GM08714 (cell line): ENCODE data around the gene TUBA1A.
"Not testable (repeated sequence)": the region's sequence is repeated elsewhere in the genome, so short reads cannot be mapped to it uniquely, and the experiment has no call there.

ENCODE experiments used
- H3K4me3 ChIP-seq: fragments of 200-500 bp; sonication (Bioruptor generic); 2 replicates; pipeline ENCODE4 v1.5.1; 2014; ENCODE audit warnings: mild to moderate bottlenecking, low read length, inconsistent platforms
- ZNF274 ChIP-seq: IDR thresholded peaks from 2 replicates; pipeline ENCODE4 v1.6.1; 2012; ENCODE audit warnings: mild to moderate bottlenecking, low read depth, low read length

The TUBA1A gene

GRCh38 chr12:49219417-49220026 lies 30.6 kb upstream of the TUBA1A start:
- TF ChIP-seq ZNF274 = no peak
- no peak overlapping the region for H3K4me3 ChIP-seq

DNA sequence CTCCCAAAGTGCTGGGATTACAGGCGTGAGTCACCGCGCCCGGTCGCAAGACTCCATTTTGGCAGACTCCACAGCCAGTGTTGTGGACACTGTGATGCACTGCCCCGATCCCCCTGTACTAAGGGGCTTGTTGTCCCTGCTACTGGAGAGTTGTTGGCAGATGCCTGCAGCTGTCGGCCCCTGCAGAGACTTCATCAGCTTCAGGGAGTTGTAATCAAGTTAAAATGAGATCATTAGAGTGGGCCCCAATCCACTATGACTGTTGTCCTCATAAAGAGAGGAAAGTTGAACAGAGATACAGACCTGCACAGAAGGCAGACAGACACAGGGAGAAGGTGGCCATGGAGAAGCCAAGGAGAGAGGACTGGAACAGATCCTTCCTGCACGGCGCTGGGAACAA lies 23.7 kb upstream of the TUBA1A start:
- TF ChIP-seq ZNF274 = no peak

GRCh38 chr12:49210703-49211102 lies 21.8 kb upstream of the TUBA1A start:
- not testable (repeated sequence) for H3K4me3 ChIP-seq

More for the DNA sequence above, 23.7 kb upstream of the TUBA1A start:
- H3K4me3 ChIP-seq = no peak overlapping the region

GRCh38 chr12:49208676-49209075 lies 19.8 kb upstream of the TUBA1A start:
- TF ChIP-seq ZNF274 = no peak
- H3K4me3 ChIP-seq = no peak overlapping the region

DNA sequence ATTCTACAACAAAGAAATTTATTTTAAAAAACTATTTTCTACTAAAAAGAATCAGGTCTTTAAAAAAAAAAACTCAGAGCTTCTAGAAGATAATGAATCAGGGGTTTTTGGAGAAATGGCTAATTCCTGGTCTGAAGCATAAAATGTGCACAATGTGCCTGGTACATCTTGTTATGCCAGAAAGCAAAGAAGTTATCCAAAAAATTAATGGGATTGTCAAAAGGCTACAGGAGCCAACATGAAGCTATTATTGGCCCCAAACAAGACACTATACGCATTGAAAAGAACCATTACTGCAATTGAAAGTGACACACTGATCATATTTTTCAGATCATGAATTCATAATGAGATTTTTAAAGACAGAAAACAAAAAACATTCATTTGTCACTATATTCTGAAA lies 19.3 kb upstream of the TUBA1A start:
- no peak overlapping the region for H3K4me3 ChIP-seq
- TF ChIP-seq ZNF274 = no peak

DNA sequence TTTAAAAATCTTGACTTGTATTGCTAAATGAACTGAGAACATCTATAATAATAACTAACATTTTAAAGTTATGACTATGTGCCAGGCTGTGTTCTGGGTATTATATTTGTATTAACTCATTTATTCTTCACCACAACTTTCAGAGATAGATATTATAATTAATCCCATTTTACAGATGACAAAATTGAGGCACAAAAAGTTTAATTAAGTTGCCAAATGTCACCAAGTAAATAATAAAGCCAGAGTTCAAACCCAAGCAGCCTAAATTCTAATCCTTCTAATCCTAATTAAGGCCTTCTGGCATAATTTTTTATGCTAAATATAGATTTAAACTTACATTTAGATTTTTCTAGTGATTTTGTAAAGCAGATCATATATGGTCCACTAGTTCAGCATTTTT lies 17.5 kb upstream of the TUBA1A start:
- TF ChIP-seq ZNF274 = no peak

DNA sequence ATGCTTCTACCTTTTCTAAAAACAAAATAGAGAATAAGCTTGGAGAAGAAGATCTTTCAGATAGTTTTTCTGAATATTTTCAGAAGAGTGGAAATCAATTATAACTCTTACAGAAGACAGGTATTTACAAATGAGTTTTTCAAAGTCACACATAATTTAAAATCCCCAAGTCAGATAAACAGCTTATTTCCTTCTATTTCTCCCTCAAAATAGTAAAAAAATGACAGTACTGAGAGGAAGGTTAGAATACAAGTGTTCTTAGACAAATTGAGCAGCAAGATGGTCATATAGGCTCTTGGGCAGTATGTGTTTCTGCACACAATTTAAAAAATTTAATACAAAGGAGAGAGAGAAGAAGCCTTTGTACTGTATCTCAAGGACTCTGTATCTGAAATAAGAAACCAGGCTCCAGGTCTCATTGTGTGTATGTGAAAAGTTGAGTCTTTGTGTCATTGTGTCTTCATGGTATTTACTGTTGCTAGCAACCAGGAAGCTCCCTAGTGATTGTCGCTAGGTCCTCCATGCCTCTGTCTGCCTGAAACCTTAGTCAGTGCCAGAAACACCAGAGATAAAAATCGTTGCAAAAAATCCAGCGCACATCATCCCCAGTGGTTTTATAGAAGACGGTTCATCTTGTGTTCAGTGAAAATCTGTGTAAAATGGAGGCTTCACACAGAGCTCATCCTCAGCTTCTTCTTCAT lies 12.9 kb upstream of the TUBA1A start:
- H3K4me3 ChIP-seq = no peak overlapping the region
- no peak for TF ChIP-seq ZNF274

More for the DNA sequence above, 17.5 kb upstream of the TUBA1A start:
- no peak overlapping the region for H3K4me3 ChIP-seq

DNA sequence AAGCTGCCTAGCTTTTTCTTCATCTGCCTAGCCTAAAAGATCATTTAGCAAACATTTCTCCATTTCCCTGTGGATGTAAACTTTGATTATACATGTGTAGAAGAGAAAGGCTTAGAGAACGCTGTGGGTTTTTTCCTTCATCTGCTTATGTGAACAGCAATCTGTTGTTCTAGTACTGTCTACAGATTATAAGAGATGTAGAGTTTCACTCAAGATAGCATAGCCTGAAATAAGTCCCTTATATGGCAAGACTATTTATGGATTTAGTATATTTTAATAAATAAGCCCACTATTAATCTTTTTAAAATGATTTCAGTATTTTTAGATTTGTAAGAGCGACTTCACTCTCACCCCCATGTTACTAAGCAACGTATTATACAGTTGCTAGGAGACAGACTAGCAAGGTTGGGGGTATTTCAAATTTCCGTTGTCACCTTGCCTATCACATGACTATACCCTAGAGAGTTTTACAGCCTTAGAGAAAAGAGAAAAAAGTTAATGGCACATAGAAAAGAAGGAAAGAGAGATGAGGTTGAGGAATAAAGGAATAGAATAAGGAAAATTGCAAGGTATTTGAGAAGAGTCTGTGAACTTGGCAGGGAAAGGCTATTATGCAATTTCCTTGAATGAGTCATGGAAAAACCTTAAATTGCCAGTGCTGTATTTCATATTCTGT lies 12.2 kb upstream of the TUBA1A start:
- TF ChIP-seq ZNF274 = no peak
- no peak overlapping the region for H3K4me3 ChIP-seq

DNA sequence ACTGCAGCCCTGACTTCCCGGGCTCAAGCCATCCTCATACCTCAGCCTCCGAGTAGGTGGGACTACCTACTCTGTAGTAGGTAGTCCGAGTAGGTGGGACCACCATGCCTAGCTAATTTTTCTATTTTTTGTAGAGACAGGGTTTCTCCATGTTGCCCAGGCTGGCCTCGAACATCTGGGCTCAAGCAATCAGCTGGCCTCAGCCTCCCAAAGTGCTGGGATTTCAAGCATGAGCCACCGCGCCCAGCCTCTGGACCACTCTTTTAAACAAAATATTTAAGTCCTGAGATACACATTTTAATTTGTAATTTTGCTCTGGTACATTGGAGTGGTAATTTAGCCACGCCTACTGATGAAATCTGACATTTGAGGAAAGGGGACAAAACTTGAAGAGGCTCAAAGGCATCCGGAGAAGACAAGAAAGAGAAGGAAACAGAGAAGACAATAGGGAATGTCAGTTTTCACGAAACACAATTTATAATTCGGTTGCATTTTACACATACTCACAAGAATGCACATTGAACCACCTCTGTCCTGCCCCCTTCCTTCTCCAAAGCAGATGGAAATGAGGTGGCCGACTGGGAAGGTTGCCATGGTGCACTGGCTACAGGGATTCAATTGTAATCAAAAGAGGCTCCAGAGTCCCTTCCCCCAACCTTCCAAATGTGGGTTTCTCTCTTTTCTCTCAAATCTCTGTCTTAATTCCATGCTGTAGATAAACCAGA lies 9.7 kb upstream of the TUBA1A start:
- no peak for TF ChIP-seq ZNF274
- H3K4me3 ChIP-seq = no peak overlapping the region

DNA sequence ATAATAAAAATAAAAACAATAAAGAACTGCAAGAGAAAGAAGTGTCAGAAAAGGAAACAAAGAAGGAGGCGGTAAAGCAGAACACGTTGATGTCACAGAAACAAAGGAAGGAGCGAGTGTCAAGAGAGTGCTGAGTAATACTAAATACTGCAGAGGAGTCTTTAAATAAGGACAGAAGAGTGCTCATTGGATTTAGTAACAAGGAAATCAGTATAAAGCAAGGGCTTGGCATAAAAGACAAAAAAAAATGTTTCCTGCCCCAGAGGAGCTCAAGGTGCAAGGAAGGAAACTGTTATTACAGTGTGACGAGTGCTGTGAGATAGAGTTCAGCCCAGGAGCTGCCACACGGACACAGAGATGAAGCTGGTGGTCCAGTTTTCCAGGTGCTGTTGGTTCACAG lies 8.4 kb upstream of the TUBA1A start:
- H3K4me3 ChIP-seq = no peak overlapping the region
- TF ChIP-seq ZNF274 = no peak

DNA sequence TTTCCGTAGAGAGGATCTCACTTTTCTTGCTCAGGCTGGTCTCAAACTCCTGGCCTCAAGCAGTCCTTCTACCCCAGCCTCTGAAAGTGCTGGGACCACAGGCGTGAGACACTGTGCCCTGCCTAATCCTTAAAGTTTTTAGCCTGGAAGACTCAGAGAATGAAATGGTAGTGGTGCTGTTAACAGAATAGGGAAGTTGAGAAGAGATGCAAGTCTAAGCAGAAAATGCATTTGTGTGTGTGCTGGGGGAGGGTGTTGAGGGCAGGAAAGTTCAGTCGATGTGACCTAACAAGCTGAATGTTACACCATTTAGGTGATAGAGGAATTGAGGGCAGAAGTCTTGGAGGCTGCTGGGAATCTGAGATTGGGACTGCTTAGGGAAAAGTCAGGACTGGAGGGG lies 6.9 kb upstream of the TUBA1A start:
- H3K4me3 ChIP-seq = no peak overlapping the region
- no peak for TF ChIP-seq ZNF274

GRCh38 chr12:49193746-49194145 lies 4.9 kb upstream of the TUBA1A start:
- not testable (repeated sequence) for H3K4me3 ChIP-seq

DNA sequence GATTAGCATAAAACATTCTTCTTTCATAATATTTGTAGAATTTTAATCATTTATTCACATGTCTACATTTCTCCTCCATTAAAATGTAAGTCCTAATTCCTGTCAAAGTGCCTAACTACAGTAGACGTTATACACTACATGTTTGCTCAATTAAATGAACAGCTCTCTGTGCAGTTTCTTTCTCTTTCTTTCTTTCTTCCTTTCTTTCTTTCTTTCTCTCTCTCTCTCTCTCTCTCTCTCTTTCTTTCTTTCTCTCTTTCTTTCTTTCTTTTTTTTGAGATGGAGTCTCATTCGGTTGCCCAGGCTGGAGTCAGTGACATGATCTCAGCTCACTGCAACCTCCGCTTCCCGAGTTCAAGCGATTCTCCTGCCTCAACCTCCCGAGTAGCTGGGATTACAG lies 2.6 kb upstream of the TUBA1A start:
- not testable (repeated sequence) for H3K4me3 ChIP-seq

GRCh38 chr12:49190974-49191373 lies 2.1 kb upstream of the TUBA1A start:
- TF ChIP-seq ZNF274 = no peak
- H3K4me3 ChIP-seq = no peak overlapping the region
